Stimulated activated CD8-positive, alpha-beta memory T cell treated with anti-CD3 and anti-CD28 coated beads, Interleukin-12 subunit alpha, Interleukin-12 subunit beta, amount 100 ng/mL, for 1 hour (primary cell): ENCODE results near the gene SUPT5H.

Experiments
- DNase-seq: peaks from one replicate; pipeline ENCODE4 v3.0.0-alpha.2; 2020; ENCODE audit warnings: low read depth

Gene SUPT5H

GRCh38 chr19:39445196-39446111 is at the start of gene SUPT5H:
Gene SUPT5H, plus strand, starts transcription at chr19:39445582. Its CDS starts 309 bp downstream, at chr19:39445891.
- peak; percentile 96 for DNase-seq

DNA sequence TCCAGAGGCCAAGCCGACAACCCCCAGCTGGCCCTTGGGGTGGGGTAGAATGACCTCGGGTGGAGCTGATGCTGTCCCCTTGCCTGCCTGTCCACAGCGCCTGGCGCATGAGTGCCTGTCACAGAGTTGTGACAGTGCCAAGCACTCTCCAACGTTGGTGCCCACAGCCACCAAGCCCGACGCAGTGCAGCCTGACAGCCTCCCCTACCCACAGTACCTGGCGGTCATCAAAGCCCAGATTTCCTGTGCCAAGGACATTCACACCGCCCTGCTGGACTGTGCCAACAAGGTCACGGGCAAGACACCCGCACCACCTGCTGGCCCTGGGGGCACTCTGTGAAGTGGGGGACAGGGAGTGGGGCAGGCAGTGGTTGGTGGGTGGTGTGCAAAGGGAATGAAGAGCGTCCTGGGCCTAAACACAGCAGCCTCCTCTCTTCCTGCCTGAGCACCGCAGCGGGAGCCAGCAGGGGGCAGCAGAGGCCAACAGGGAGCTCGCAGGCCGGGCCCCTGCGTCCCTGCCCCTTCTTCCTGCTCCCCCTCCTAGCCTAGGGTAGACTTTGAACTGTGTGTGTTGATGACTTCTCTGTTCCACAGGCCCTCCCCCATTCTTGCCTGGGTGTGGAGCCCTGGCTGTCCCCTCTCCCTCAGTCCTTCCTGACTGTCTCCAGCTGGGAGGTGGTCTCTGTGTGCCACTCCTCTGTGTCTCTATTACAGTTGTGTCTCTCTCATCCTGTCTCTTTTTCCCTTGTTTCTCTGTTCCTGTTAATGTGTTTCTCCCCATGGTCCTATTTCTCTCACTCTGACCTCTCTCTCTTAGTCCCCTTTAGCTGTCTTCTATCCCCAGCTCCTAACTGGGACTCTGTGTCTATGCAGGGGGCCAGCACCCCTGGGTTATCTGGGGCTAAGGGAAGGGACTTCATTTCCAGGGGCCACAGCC is 47.8 kb upstream of the SUPT5H start:
- peak; percentile 92 for DNase-seq

- no peak for DNase-seq
These were observed 47.0 kb upstream of the SUPT5H start for GRCh38 chr19:39398297-39398864.

- DNase-seq: no peak
These were observed 45.7 kb upstream of the SUPT5H start for GRCh38 chr19:39399668-39400050.

DNA sequence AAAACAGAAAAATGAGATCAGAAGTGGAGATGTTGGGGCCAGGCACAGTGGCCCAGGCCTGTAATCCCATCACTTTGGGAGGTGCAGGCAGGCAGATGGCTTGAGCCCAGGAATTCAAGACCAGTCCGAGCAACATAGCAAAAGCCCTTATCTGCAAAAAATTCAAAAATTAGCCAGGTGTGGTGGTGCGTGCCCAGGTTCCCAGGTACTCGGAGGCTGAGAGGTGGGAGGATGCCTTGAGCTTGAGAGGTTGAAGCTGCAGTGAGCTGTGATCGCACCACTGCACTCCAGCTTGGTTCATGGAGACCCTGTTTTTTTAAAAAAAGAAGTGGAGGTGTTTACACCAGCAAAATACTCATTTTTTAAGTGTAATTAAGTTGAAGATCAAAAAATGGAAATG is 45.3 kb upstream of the SUPT5H start:
- DNase-seq: no peak

- no peak for DNase-seq
These were observed 44.3 kb upstream of the SUPT5H start for GRCh38 chr19:39401070-39401548.

DNA sequence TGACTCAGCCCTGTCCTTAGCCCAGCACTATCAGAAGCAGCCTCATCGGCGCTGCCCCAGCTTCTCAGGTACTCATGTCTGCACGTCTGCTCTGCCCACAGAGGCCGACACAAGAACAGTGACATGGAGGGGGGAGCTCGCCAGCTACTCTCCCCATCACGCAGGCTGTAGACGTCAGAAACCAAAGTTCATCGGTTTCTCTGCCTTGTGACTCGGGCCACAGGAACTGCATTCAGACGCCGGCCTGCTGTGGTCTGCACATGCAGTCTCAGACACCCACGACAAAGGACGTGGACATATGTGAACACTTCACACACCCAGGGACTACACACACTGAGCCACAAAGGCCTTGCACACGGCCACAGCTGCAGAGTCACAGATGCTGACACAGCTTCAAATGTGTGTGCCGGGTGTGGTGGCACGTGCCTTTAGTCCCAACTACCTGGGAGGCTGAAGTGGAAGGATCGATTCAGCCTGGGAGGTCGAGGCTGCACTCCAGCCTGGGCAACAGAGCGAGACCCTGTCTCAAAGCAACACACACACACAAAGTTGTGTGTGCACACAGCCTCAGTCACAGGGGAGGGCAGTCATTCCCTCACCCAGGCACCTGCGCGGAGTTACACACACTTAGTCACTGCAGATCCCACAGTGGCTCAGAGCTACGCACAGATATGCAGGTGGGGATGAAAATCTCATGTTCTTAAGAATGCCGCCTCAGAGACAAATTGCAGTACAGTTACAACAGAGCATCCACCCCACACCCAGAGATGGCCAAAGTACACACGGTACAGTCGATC is 43.6 kb upstream of the SUPT5H start:
- peak; percentile 78 for DNase-seq

GRCh38 chr19:39402346-39403300 is 42.8 kb upstream of the SUPT5H start:
- DNase-seq: peak; percentile 85

- DNase-seq: peak; percentile 96
These were observed 41.8 kb upstream of the SUPT5H start for GRCh38 chr19:39403331-39404312.

DNA sequence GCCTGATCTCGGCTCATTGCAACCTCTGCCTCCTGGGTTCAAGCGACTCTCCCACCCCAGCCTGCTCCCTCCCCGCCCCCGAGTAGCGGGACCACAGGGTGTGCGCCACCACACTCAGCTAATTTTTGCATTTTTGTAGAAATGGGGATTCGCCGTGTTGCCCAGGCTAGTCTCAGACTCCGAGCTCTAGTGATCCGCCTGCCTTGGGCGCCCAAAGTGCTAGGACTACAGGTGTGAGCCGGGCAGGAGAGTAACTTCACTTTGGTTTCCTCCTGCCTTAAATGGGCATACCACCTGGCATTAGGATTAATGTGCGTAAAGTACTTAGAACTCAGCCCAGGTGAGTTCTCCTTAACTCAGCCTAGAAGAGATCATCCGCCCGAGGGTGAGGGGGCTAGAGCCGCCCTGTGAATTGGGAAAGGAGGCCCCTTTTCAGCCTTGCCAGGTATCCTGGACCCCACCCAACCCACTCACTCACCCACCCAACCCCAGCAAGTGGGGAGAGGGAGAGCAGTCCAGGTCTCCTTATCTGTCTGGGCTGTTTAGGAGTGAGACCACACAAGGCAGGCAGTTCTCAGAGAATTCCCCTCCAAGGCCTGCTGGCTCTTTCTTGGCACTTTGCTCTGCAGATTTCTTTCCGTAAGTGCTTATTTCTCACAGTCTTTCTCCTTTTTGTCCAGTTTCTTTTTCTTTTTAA is 40.0 kb upstream of the SUPT5H start:
- no peak for DNase-seq

GRCh38 chr19:39405958-39406655 is 39.3 kb upstream of the SUPT5H start:
- DNase-seq: peak; percentile 89

- DNase-seq: peak; percentile 87
These were observed 38.5 kb upstream of the SUPT5H start, which contains the start of gene ZFP36 for GRCh38 chr19:39406656-39407409. Gene ZFP36, plus strand, starts transcription at chr19:39406847. Its CDS starts 58 bp downstream, at chr19:39406905.

GRCh38 chr19:39407410-39407659 is 38.0 kb upstream of the SUPT5H start:
- no peak for DNase-seq

GRCh38 chr19:39407660-39408391 is 37.6 kb upstream of the SUPT5H start:
- DNase-seq: peak; percentile 54

- no peak for DNase-seq
These were observed 36.8 kb upstream of the SUPT5H start for GRCh38 chr19:39408392-39409207.
